ENCODE data around the gene MALRD1.

The MALRD1 gene

GRCh38 chr10:19107406-19107805, 58.8 kb downstream of the MALRD1 start:
- DNase-seq (ENCODE audit: extremely low spot score): no peak
- CTCF ChIA-PET: no interaction called here
- TF ChIP-seq ZNF384 (IDR thresholded peaks at IDR 0.05) (peak; percentile 66), SP1 (IDR thresholded peaks at IDR 0.05) (no peak), ELF4 (IDR thresholded peaks at IDR 0.05) (no peak), TARDBP (IDR thresholded peaks at IDR 0.05) (no peak), LEF1 (IDR thresholded peaks at IDR 0.05; ENCODE audit: borderline replicate concordance) (no peak)
- POLR2A ChIA-PET: no interaction called here

GRCh38 chr10:19111501-19112267, 63.1 kb downstream of the MALRD1 start:
- no peak for DNase-seq (ENCODE audit: extremely low spot score)
- ChIA-PET POLR2A (no interaction called here), CTCF (no interaction called here)
- no peak for TF ChIP-seq PKNOX1 (IDR thresholded peaks at IDR 0.05)
- TF ChIP-seq CTBP1 (IDR thresholded peaks at IDR 0.05; ENCODE audit: borderline replicate concordance): no peak
- no peak for TF ChIP-seq LEF1 (IDR thresholded peaks at IDR 0.05; ENCODE audit: borderline replicate concordance)
- no peak for TF ChIP-seq HDGF (IDR thresholded peaks at IDR 0.05; ENCODE audit: borderline replicate concordance)
- TF ChIP-seq BHLHE40 (IDR thresholded peaks at IDR 0.05; ENCODE audit: borderline replicate concordance): no peak
- no peak for TF ChIP-seq TARDBP (IDR thresholded peaks at IDR 0.05)
- TF ChIP-seq FOXK2 (IDR thresholded peaks at IDR 0.05): no peak
- no peak for TF ChIP-seq ZNF384 (IDR thresholded peaks at IDR 0.05)

- POLR2A ChIA-PET: no interaction called here
- TF ChIP-seq ARNT (IDR thresholded peaks at IDR 0.05) (no peak), FOXM1 (IDR thresholded peaks at IDR 0.05; ENCODE audit: borderline replicate concordance) (no peak), L3MBTL2 (conservative IDR thresholded peaks at IDR 0.05) (no peak), TARDBP (IDR thresholded peaks at IDR 0.05) (no peak), PKNOX1 (IDR thresholded peaks at IDR 0.05) (no peak)
- CTCF ChIA-PET: no interaction called here
- no peak for DNase-seq (ENCODE audit: extremely low spot score)
Observed at GRCh38 chr10:19117438-19117837, 68.8 kb downstream of the MALRD1 start.

- ChIA-PET POLR2A (no interaction called here), CTCF (no interaction called here)
- no peak for TF ChIP-seq CTBP1 (IDR thresholded peaks at IDR 0.05; ENCODE audit: borderline replicate concordance)
- no peak for TF ChIP-seq HDGF (IDR thresholded peaks at IDR 0.05; ENCODE audit: borderline replicate concordance)
- no peak for TF ChIP-seq NFRKB (IDR thresholded peaks at IDR 0.05)
- TF ChIP-seq PKNOX1 (IDR thresholded peaks at IDR 0.05): no peak
- no peak for TF ChIP-seq ARNT (IDR thresholded peaks at IDR 0.05)
- TF ChIP-seq LEF1 (IDR thresholded peaks at IDR 0.05; ENCODE audit: borderline replicate concordance): no peak
- no peak for TF ChIP-seq SUZ12 (IDR thresholded peaks at IDR 0.05)
- no peak for TF ChIP-seq TARDBP (IDR thresholded peaks at IDR 0.05)
- no peak for TF ChIP-seq FOXA1 (IDR thresholded peaks at IDR 0.05)
- no peak for TF ChIP-seq FOXK2 (IDR thresholded peaks at IDR 0.05)
- TF ChIP-seq ELF4 (IDR thresholded peaks at IDR 0.05): no peak
- no peak for TF ChIP-seq FOXM1 (IDR thresholded peaks at IDR 0.05; ENCODE audit: borderline replicate concordance)
- no peak for TF ChIP-seq ZNF384 (IDR thresholded peaks at IDR 0.05)
- TF ChIP-seq BHLHE40 (IDR thresholded peaks at IDR 0.05; ENCODE audit: borderline replicate concordance): no peak
- no peak for TF ChIP-seq L3MBTL2 (conservative IDR thresholded peaks at IDR 0.05)
- TF ChIP-seq SP1 (IDR thresholded peaks at IDR 0.05): no peak
- DNase-seq (ENCODE audit: extremely low spot score): no peak
Observed at GRCh38 chr10:19119191-19119590, 70.6 kb downstream of the MALRD1 start.

GRCh38 chr10:19120381-19120908, 71.8 kb downstream of the MALRD1 start:
- POLR2A ChIA-PET: no interaction called here
- CTCF ChIA-PET: interaction anchor here (1.1 kb wide), 1 partner anchor 9 kb away, joined by 3 read pairs; no protein-coding TSS in a partner anchor
- no peak for DNase-seq (ENCODE audit: extremely low spot score)
- TF ChIP-seq ARNT (IDR thresholded peaks at IDR 0.05) (no peak), FOXM1 (IDR thresholded peaks at IDR 0.05; ENCODE audit: borderline replicate concordance) (no peak), PKNOX1 (IDR thresholded peaks at IDR 0.05) (no peak), ZNF384 (IDR thresholded peaks at IDR 0.05) (no peak), NFRKB (IDR thresholded peaks at IDR 0.05) (no peak), ELF4 (IDR thresholded peaks at IDR 0.05) (no peak), BHLHE40 (IDR thresholded peaks at IDR 0.05; ENCODE audit: borderline replicate concordance) (no peak), SP1 (IDR thresholded peaks at IDR 0.05) (no peak), TARDBP (IDR thresholded peaks at IDR 0.05) (no peak), HDGF (IDR thresholded peaks at IDR 0.05; ENCODE audit: borderline replicate concordance) (no peak), FOXA1 (IDR thresholded peaks at IDR 0.05) (no peak), L3MBTL2 (conservative IDR thresholded peaks at IDR 0.05) (no peak), LEF1 (IDR thresholded peaks at IDR 0.05; ENCODE audit: borderline replicate concordance) (no peak), FOXK2 (IDR thresholded peaks at IDR 0.05) (no peak), CTBP1 (IDR thresholded peaks at IDR 0.05; ENCODE audit: borderline replicate concordance) (no peak), SUZ12 (IDR thresholded peaks at IDR 0.05) (no peak)

GRCh38 chr10:19133992-19134391, 85.4 kb downstream of the MALRD1 start:
- CTCF ChIA-PET: no interaction called here
- DNase-seq (ENCODE audit: extremely low spot score): no peak
- POLR2A ChIA-PET: no interaction called here
- TF ChIP-seq FOXM1 (IDR thresholded peaks at IDR 0.05; ENCODE audit: borderline replicate concordance) (no peak), ZNF384 (IDR thresholded peaks at IDR 0.05) (no peak), SP1 (IDR thresholded peaks at IDR 0.05) (no peak), FOXK2 (IDR thresholded peaks at IDR 0.05) (no peak), HDGF (IDR thresholded peaks at IDR 0.05; ENCODE audit: borderline replicate concordance) (no peak), PKNOX1 (IDR thresholded peaks at IDR 0.05) (no peak), SUZ12 (IDR thresholded peaks at IDR 0.05) (no peak), LEF1 (IDR thresholded peaks at IDR 0.05; ENCODE audit: borderline replicate concordance) (no peak), L3MBTL2 (conservative IDR thresholded peaks at IDR 0.05) (no peak), NFRKB (IDR thresholded peaks at IDR 0.05) (no peak)

Data from HEK293T (cell line).